Endothelial cell of umbilical vein (primary cell): ENCODE results near the gene KMT2C. TPM values are rescaled to one million over a fixed set of nuclear protein-coding genes. Genes with fewer than 3 reads are reported as not detected.

Experiments
- BruUV-seq: library from RNA; stranded (reverse); fragments of 400-500 nt; replicated peaks from 2 replicates; lab custom pipeline; 2021; lab: Mats Ljungman, UMichigan
- CTCF ChIA-PET: fragments of 300-600, 350-600 bp; sonication (Branson Sonifier 250); formaldehyde crosslinking; loops from one replicate; lab custom pipeline; 2021; ENCODE audit warnings: antibody characterized with exemption, inconsistent platforms; lab: Charles Lee
- POLR2A ChIA-PET: fragments of 300-600, 350-600 bp; sonication (Branson Sonifier 250); formaldehyde crosslinking; loops from one replicate; lab custom pipeline; 2021; ENCODE audit warnings: antibody characterized with exemption, inconsistent platforms; lab: Charles Lee
- DNase-seq: peaks from one replicate; pipeline ENCODE4 v3.0.0-alpha.2; 2011; ENCODE audit warnings: low read depth, low spot score
- FAIRE-seq: peaks from 2 replicates; lab custom pipeline; 2011; peaks lifted over from hg19 to GRCh38; lab: Jason Lieb, UNC
- H2AFZ ChIP-seq: 2 replicates; pipeline ENCODE4 v1.6.0; 2012; ENCODE audit warnings: low read depth, low read length, control low read depth, inconsistent platforms
- H3K27ac ChIP-seq: 2 replicates; pipeline ENCODE4 v1.5.1; 2011; ENCODE audit warnings: low read depth, mild to moderate bottlenecking, control low read depth, low read length, moderate library complexity; ENCODE audit not compliant: insufficient read depth
- H3K27me3 ChIP-seq, 2 experiments: 2 replicates each; pipeline versions ENCODE4 v1.6.0 to v1.6.1; 2011; ENCODE audit warnings: low read length in 2 of 2, mixed read lengths in 1 of 2; ENCODE audit not compliant: control insufficient read depth in 2 of 2, insufficient read depth in 2 of 2
- H3K36me3 ChIP-seq, 2 experiments: 2 replicates in 1 of 2; 3 replicates in 1 of 2; pipeline ENCODE4 v1.5.1; 2011; ENCODE audit warnings: low read length in 2 of 2, mild to moderate bottlenecking in 1 of 2, moderate library complexity in 1 of 2; ENCODE audit not compliant: control insufficient read depth in 2 of 2, insufficient read depth in 2 of 2; ENCODE audit errors: extremely low read depth in 1 of 2
- H3K4me1 ChIP-seq: 3 replicates; pipeline ENCODE4 v1.5.1; 2011; ENCODE audit warnings: mild to moderate bottlenecking, low read length; ENCODE audit not compliant: control insufficient read depth, insufficient read depth; ENCODE audit errors: extremely low read depth
- H3K4me2 ChIP-seq: 2 replicates; pipeline ENCODE4 v1.6.1; 2011; ENCODE audit warnings: low read length, control low read depth, mixed read lengths; ENCODE audit not compliant: insufficient read depth
- H3K4me3 ChIP-seq, 3 experiments: fragments of 200-600 bp in 1 of 3; sonication (generic), shearing (Covaris generic) in 1 of 3; replicated peaks in 1 of 3; 2 replicates each; pipeline ENCODE4 v1.5.1; 2011 to 2016; ENCODE audit warnings: control low read depth in 3 of 3, low read length in 3 of 3, mild to moderate bottlenecking in 2 of 3, inconsistent platforms in 1 of 3, low read depth in 1 of 3, moderate library complexity in 1 of 3; ENCODE audit not compliant: insufficient read depth in 1 of 3
- H3K79me2 ChIP-seq: 2 replicates; pipeline ENCODE4 v1.6.0; 2012; ENCODE audit warnings: low read length, inconsistent platforms; ENCODE audit not compliant: control insufficient read depth, insufficient read depth
- H3K9ac ChIP-seq: replicated peaks from 2 replicates; pipeline ENCODE3; 2011; ENCODE audit warnings: low read length, control low read depth; ENCODE audit not compliant: insufficient read depth; ENCODE audit errors: extremely low read depth
- H3K9me1 ChIP-seq: replicated peaks from 3 replicates; pipeline ENCODE4 v1.6.0; 2011; ENCODE audit warnings: mild to moderate bottlenecking, low read length; ENCODE audit not compliant: control insufficient read depth, insufficient read depth; ENCODE audit errors: extremely low read depth
- H3K9me3 ChIP-seq: replicated peaks from 2 replicates; pipeline ENCODE4 v1.5.1; 2012; ENCODE audit warnings: low read length, inconsistent platforms; ENCODE audit not compliant: control insufficient read depth, insufficient read depth
- H4K20me1 ChIP-seq: replicated peaks from 2 replicates; pipeline ENCODE3; 2011; ENCODE audit warnings: mild to moderate bottlenecking, low read length; ENCODE audit not compliant: control insufficient read depth, insufficient read depth; ENCODE audit errors: extremely low read depth
- EZH2 ChIP-seq: IDR thresholded peaks from 2 replicates; pipeline ENCODE4 v1.6.1; 2012; ENCODE audit warnings: borderline replicate concordance, low read depth, mild to moderate bottlenecking, moderate library complexity, low read length, inconsistent platforms; ENCODE audit not compliant: severe bottlenecking
- FOS ChIP-seq: IDR thresholded peaks from 2 replicates; pipeline ENCODE4 v1.6.1; 2011; ENCODE audit warnings: mild to moderate bottlenecking, low read length, moderate library complexity, borderline replicate concordance; ENCODE audit not compliant: insufficient read depth
- GATA2 ChIP-seq: IDR thresholded peaks from 2 replicates; pipeline ENCODE4 v1.7.0; 2011; ENCODE audit warnings: low read depth, mild to moderate bottlenecking, moderate library complexity, mixed read lengths, low read length; ENCODE audit not compliant: insufficient read length, insufficient read depth
- JUN ChIP-seq: IDR thresholded peaks from 2 replicates; pipeline ENCODE4 v1.6.1; 2011; ENCODE audit warnings: borderline replicate concordance, low read depth; ENCODE audit not compliant: insufficient read length, insufficient read depth
- MYC ChIP-seq: IDR thresholded peaks from one replicate; pipeline ENCODE4 v1.6.1; 2011; ENCODE audit warnings: mild to moderate bottlenecking, low read depth, low read length
- POLR2A ChIP-seq: IDR thresholded peaks from 2 replicates; pipeline ENCODE4 v1.6.1; 2012; ENCODE audit warnings: low read depth, mild to moderate bottlenecking, control low read depth, low read length
- POLR2AphosphoS5 ChIP-seq: IDR thresholded peaks from 2 replicates; pipeline ENCODE4 v1.6.1; 2012; ENCODE audit warnings: low read depth, mild to moderate bottlenecking, control low read depth, low read length, moderate library complexity; ENCODE audit not compliant: insufficient read depth
- dilution Hi-C: fragments of 300-500 bp; cut with MboI; formaldehyde crosslinking; loops from one replicate; pipeline ENCODE4 v1.15.0; 2019; ENCODE audit warnings: low sequenced_read_pairs; ENCODE audit not compliant: extremely low pct_ligation_motif_present
- intact Hi-C: fragments of 100-400 bp; cut with micrococcal nuclease; formaldehyde crosslinking; loops from one replicate; pipeline ENCODE4 v1.10.0; 2022
- polyA plus RNA-seq, 4 experiments: library from polyadenylated mRNA; depleted of rRNA in 3 of 4; stranded (reverse) in 3 of 4; unstranded in 1 of 4; fragments of >200 nt; gene quantifications; 2 replicates each; pipeline versions ENCODE4 v1.2.1 to v1.2.3, GENCODE V29; 2011 to 2012; ENCODE audit warnings: missing spikeins in 1 of 4
- total RNA-seq: library from RNA; stranded (reverse); gene quantifications from 2 replicates; pipeline ENCODE4 v1.2.3, GENCODE V29; 2021
- TF ChIP-seq, protein P1 (sequence below), 2 donors: IDR thresholded peaks; 1 replicate in 1 of 2; 2 replicates in 1 of 2; pipeline ENCODE4 v1.5.1; 2011; ENCODE audit warnings: low read length in 2 of 2, mild to moderate bottlenecking in 2 of 2, moderate library complexity in 2 of 2, control low read depth in 1 of 2, inconsistent platforms in 1 of 2, low read depth in 1 of 2; ENCODE audit not compliant: insufficient read depth in 1 of 2; ENCODE audit errors: extremely low read depth in 1 of 2
- TF ChIP-seq, protein P2 (sequence below): IDR thresholded peaks from 2 replicates; pipeline ENCODE4 v1.6.1; 2011; ENCODE audit not compliant: insufficient read depth, insufficient read length

Gene KMT2C
- total and polyA plus RNA-seq, 2 donors (not counting 3 experiments of a cell fraction or from before 2014, with no cell fraction given): 8.0 to 53.7 TPM

DNA sequence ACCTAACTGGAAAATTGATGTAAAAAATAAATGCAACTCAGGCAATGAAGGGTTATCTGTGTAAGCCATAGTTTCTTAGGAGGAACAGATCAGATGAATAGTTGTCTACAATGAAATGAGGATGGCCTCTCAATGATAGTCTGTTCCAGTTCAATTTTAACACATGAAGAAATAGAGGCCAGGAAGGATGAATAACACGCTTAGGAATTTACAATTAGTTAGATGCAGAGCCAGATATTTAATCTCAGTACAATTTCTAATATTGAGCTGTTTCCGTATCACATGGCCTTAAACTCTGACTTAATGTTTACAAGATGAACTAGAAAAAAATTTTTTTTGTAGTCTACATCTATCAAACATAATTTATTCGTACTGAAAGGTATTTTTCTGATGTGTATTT lies 233.7 kb downstream of the KMT2C start:
- Histone ChIP-seq H3K27me3 (no peaks in the 10 kb centered on the region), H3K9ac (peak overlapping the region; percentile 23), H3K9me3 (no peaks in the 10 kb centered on the region), H2AFZ (no peak overlapping the region), H3K9me1 (no peaks in the 10 kb centered on the region), H3K79me2 (no peaks in the 10 kb centered on the region), H4K20me1 (no peaks in the 10 kb centered on the region), H3K4me2 (peak overlapping the region; percentile 4), H3K36me3 (peaks cover 4 to 5% of the 10 kb centered on the region in 2 experiments), H3K27ac (peak overlapping the region; percentile 61), H3K4me1 (peaks cover 25% of the 10 kb centered on the region), H3K4me3 (no peak overlapping the region)
- ChIA-PET POLR2A (interaction anchor here (0.9 kb wide), 1 partner anchor 8 kb away, joined by 3 read pairs; no protein-coding TSS in a partner anchor), CTCF (interaction anchor here (0.7 to 3.4 kb wide), 10 partner anchors 8 to 504 kb away, joined by 3 to 14 read pairs (median 3); no protein-coding TSS in a partner anchor)
- intact Hi-C loops: no loop called here
- BruUV-seq: no TSS peak
- dilution Hi-C loops: no loop called here
- DNase-seq (peak; percentile 55), FAIRE-seq (no peak)
- TF ChIP-seq, protein P1, sequence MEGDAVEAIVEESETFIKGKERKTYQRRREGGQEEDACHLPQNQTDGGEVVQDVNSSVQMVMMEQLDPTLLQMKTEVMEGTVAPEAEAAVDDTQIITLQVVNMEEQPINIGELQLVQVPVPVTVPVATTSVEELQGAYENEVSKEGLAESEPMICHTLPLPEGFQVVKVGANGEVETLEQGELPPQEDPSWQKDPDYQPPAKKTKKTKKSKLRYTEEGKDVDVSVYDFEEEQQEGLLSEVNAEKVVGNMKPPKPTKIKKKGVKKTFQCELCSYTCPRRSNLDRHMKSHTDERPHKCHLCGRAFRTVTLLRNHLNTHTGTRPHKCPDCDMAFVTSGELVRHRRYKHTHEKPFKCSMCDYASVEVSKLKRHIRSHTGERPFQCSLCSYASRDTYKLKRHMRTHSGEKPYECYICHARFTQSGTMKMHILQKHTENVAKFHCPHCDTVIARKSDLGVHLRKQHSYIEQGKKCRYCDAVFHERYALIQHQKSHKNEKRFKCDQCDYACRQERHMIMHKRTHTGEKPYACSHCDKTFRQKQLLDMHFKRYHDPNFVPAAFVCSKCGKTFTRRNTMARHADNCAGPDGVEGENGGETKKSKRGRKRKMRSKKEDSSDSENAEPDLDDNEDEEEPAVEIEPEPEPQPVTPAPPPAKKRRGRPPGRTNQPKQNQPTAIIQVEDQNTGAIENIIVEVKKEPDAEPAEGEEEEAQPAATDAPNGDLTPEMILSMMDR (IDR thresholded peaks at IDR 0.05; ENCODE audit: extremely low read depth in 1 of 2, insufficient read depth in 1 of 2, low read depth in 1 of 2, low read length in 2 of 2): no peak
- TF ChIP-seq POLR2A (no peak), MYC (no peak), POLR2AphosphoS5 (no peak), GATA2 (peak; percentile 59), JUN (peak; percentile 6), FOS (peak; percentile 52), EZH2 (no peak)
- TF ChIP-seq, protein P2, sequence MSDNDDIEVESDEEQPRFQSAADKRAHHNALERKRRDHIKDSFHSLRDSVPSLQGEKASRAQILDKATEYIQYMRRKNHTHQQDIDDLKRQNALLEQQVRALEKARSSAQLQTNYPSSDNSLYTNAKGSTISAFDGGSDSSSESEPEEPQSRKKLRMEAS: no peak
